Mucosa of descending colon (tissue), 3 donors: ENCODE measurements around the gene NAE1. TPM values are rescaled to one million over a fixed set of nuclear protein-coding genes. Genes with fewer than 3 reads are reported as not detected.

Experiments
- ATAC-seq: fragments of 200-7000 bp; cut with Tn5 transposase; one replicate; pipeline ENCODE4 v1.9.1; 2020; ENCODE audit warnings: mild to moderate bottlenecking, moderate library complexity
- DNase-seq, 3 donors: peaks; one replicate each; pipeline ENCODE4 v3.0.0-alpha.2; 2020
- H3K36me3 ChIP-seq: fragments of 200-600 bp; one replicate; pipeline ENCODE4 v1.8.0; 2021; ENCODE audit warnings: low read depth, mild to moderate bottlenecking
- H3K4me1 ChIP-seq: fragments of 200-600 bp; one replicate; pipeline ENCODE4 v1.8.0; 2021; ENCODE audit warnings: low read depth, mild to moderate bottlenecking
- H3K4me3 ChIP-seq: fragments of 200-600 bp; one replicate; pipeline ENCODE4 v1.8.0; 2021; ENCODE audit warnings: mild to moderate bottlenecking
- H3K9me3 ChIP-seq: fragments of 200-600 bp; one replicate; pipeline ENCODE4 v1.8.0; 2021; ENCODE audit warnings: mild to moderate bottlenecking
- CTCF ChIP-seq: fragments of 200-600 bp; IDR thresholded peaks from one replicate; pipeline ENCODE4 v1.8.0; 2022; ENCODE audit warnings: antibody characterized with exemption, mild to moderate bottlenecking
- intact Hi-C, 2 donors: fragments of 100-400 bp; cut with DNase I in 1 of 2; cut with micrococcal nuclease in 1 of 2; formaldehyde crosslinking; loops; one replicate each; pipeline versions ENCODE4 v1.11.0 to v1.11.1; 2022; cut with DNase I, micrococcal nuclease
- total RNA-seq, 3 donors: library from RNA; stranded (reverse); fragmentation: NEBNext Ultra II Directional in 2 of 3; extraction: Animal tissue kit (Norgen Biotek cat#: 25700) in 2 of 3; gene quantifications; one replicate each; pipeline versions ENCODE4 v1.2.1 to v1.2.4, GENCODE V29; 2021 to 2023
- donor health status: DM: no; HTN: no; CAD: no; lungs with moderate emphysema.
- donor health status: DM: no; HTN: no; CAD: no.
- donor health status: DM: no; HTN: yes; CAD: no.

The NAE1 gene
- total RNA-seq, 3 donors from 2014 or later, result 48.4 to 52.9 (median 50.8) TPM

DNA sequence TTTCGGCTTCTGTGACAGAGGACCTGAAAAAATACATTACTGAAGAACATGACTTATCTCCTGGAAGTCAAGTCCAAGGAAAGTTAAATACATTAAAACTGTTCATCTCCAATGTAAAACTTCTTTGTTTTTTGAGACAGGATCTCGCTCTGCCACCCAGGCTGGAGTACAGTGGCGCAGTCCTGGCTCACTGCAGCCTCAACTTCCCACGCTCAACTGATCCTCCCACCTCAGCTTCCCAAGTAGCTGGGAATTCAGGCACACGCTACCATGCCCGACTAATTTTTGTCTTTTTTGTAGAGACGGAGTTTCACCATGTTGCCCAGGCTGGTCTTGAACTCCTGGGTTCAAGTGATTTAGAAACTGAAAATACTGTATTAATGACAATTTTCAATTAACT is 19.7 kb downstream of the NAE1 start:
- no peaks in the 10 kb centered on the region for H3K4me1 ChIP-seq
- H3K4me3 ChIP-seq, result no peak overlapping the region
- no peak for TF ChIP-seq CTCF
- DNase-seq (no peak), ATAC-seq (no peak)
- intact Hi-C loops, result no loop called here
- H3K36me3 ChIP-seq, result no peaks in the 10 kb centered on the region
- no peaks in the 10 kb centered on the region for H3K9me3 ChIP-seq

DNA sequence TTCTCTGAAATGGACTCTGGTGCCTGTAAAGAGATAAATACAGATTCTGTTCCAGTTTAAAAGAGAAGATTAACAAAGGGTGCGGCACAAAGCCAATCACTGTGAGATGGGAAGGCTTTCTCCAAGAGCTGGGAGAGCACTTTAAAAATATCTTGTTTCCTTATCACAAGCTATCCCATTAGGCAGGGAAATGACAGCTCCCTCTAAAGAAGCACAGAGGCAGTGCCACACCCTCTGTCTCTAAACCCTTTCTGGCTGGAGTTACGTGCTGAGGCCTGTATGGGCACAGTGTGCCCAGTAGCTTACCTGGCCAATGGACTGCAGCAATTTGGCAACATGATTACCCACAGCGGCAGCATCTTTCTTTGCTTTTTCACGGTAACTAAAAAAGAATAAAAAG is 20.4 kb downstream of the NAE1 start:
- Histone ChIP-seq H3K36me3 (no peaks in the 10 kb centered on the region), H3K4me3 (no peak overlapping the region), H3K9me3 (no peaks in the 10 kb centered on the region), H3K4me1 (no peaks in the 10 kb centered on the region)
- ATAC-seq (no peak), DNase-seq (no peak)
- no peak for TF ChIP-seq CTCF
- intact Hi-C loops, result no loop called here

GRCh38 chr16:66809765-66810164 is 21.0 kb downstream of the NAE1 start:
- H3K4me3 ChIP-seq, result no peak overlapping the region
- intact Hi-C loops, result no loop called here
- no peaks in the 10 kb centered on the region for H3K4me1 ChIP-seq
- DNase-seq, result no peak
- no peaks in the 10 kb centered on the region for H3K36me3 ChIP-seq
- H3K9me3 ChIP-seq, result no peaks in the 10 kb centered on the region
- TF ChIP-seq CTCF, result no peak
- no peak for ATAC-seq

DNA sequence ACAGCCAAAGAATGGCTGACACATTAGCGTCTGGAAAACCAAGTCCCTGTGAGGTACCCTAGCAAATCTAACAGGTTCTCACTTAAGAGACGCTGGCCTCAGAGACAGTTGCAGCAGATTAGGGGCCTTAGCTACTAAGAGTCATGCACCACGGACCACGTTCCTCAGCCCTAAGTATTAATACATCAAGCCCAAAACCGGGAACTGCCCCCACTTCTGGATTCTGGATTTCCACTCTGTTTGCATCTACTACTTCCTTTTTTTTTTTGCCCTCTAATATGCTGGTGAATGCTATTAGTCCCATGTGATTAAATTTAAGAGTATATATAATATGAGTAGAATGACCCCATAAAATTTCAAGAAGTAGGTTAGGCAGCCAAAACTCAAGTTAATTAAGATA is 28.6 kb downstream of the NAE1 start:
- Histone ChIP-seq H3K36me3 (no peaks in the 10 kb centered on the region), H3K4me1 (no peaks in the 10 kb centered on the region), H3K9me3 (no peaks in the 10 kb centered on the region), H3K4me3 (no peak overlapping the region)
- TF ChIP-seq CTCF, result no peak
- intact Hi-C loops, result no loop called here
- DNase-seq (no peak), ATAC-seq (no peak)

DNA sequence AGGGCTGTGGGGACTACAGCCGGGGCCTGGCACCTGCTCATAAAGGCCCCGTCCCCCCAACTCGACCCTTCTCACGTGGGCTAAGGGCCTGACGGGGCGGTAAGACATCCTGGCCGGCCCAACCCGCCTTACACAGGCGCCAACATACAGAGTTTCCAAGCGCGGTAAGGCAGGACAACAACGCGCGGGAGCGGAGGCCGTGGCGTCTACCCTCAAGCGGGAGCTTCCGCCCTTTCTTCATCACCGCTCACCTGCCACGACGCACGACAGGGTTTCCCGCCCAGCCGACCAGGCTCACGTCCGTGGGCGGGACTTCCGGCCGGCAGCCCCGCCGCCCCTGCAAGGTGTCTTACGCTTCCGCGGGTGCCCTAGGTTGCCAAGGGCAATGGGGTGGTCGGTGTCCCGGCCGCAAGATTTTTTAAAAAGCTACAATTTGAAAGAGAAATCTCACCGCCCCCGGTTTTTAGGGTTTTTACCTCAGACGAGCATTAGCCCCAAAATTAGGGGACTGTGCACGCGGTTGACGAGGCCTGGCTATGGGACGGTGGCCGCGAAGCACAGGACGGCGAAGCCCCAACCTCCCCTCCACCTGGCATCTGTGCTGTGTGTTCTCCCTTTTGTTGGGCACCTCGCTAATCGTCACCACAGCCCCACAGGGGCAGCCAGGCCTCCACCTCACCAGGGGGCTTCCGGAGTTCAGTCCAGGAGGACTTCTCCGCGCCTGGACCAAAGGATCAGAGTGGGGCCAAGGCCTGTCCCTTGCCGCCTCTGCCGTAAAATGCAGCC is 29.3 kb downstream of the NAE1 start, which contains the start of gene TERB1:
Gene TERB1, minus strand, starts transcription at position 265 of the 786 bp plus-strand sequence. CDS start 4,786 bp downstream, outside the sequence.
- intact Hi-C loops, result no loop called here
- H3K4me3 ChIP-seq, result no peak within 1 kb of the TSS
- H3K9me3 ChIP-seq, result no peaks in the 10 kb centered on the region
- DNase-seq (no peak), ATAC-seq (no peak)
- no peak for TF ChIP-seq CTCF
- no peaks in the 10 kb centered on the region for H3K36me3 ChIP-seq
- H3K4me1 ChIP-seq, result no peaks in the 10 kb centered on the region
